Neural progenitor cell (in vitro differentiated cells): Measurements from ENCODE around the gene SLC35E3.

Experiments used
- EZH2 ChIP-seq: fragments of 200-600 bp; sonication (generic); IDR thresholded peaks from 2 replicates; pipeline ENCODE4 v1.6.1; 2017; ENCODE audit warnings: antibody characterized with exemption, mild to moderate bottlenecking, moderate library complexity
- EZH2phosphoT487 ChIP-seq: fragments of 200-600 bp; sonication (generic); IDR thresholded peaks from 2 replicates; pipeline ENCODE4 v1.6.1; 2017; ENCODE audit warnings: antibody characterized with exemption
- TF ChIP-seq, protein P1 (sequence below): fragments of 200-600 bp; sonication (generic); IDR thresholded peaks from 2 replicates; pipeline ENCODE4 v1.5.1; 2017; ENCODE audit warnings: antibody characterized with exemption, mild to moderate bottlenecking

DNA sequence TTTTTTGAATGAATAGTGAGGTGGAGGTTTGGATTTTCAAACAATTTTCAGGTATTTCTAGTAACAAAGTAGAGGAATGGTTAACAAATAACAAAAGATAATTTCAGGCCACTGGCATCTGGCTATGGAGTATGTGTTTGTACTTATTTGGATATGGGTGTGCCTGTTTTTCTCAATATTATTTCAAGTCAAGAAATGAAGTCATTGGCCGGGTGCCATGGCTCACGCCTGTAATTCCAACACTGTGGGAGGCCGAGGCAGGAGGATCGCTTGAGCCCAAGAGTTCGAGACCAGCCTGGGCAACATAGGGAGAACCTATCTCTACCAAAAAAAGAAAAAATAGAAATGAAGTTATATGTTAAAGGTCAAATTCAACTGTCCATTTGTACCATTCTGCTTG is 13.9 kb downstream of the SLC35E3 start:
- TF ChIP-seq, protein P1, sequence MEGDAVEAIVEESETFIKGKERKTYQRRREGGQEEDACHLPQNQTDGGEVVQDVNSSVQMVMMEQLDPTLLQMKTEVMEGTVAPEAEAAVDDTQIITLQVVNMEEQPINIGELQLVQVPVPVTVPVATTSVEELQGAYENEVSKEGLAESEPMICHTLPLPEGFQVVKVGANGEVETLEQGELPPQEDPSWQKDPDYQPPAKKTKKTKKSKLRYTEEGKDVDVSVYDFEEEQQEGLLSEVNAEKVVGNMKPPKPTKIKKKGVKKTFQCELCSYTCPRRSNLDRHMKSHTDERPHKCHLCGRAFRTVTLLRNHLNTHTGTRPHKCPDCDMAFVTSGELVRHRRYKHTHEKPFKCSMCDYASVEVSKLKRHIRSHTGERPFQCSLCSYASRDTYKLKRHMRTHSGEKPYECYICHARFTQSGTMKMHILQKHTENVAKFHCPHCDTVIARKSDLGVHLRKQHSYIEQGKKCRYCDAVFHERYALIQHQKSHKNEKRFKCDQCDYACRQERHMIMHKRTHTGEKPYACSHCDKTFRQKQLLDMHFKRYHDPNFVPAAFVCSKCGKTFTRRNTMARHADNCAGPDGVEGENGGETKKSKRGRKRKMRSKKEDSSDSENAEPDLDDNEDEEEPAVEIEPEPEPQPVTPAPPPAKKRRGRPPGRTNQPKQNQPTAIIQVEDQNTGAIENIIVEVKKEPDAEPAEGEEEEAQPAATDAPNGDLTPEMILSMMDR: no peak
- TF ChIP-seq EZH2phosphoT487 (no peak), EZH2 (no peak)
